Stimulated activated CD4-positive, alpha-beta T cell treated with anti-CD3 and anti-CD28 coated beads, Interleukin-1b, Interleukin-23, amount 100 ng/mL, for 4 hours (primary cell): ENCODE data around the gene HIRIP3.
"Not testable (repeated sequence)": the region's sequence is repeated elsewhere in the genome, so short reads cannot be mapped to it uniquely, and the experiment has no call there.

Source experiments
- DNase-seq, 2 donors: peaks; one replicate each; pipeline ENCODE4 v3.0.0-alpha.2; 2020; ENCODE audit warnings: low read depth in 2 of 2

The HIRIP3 gene, protein sequence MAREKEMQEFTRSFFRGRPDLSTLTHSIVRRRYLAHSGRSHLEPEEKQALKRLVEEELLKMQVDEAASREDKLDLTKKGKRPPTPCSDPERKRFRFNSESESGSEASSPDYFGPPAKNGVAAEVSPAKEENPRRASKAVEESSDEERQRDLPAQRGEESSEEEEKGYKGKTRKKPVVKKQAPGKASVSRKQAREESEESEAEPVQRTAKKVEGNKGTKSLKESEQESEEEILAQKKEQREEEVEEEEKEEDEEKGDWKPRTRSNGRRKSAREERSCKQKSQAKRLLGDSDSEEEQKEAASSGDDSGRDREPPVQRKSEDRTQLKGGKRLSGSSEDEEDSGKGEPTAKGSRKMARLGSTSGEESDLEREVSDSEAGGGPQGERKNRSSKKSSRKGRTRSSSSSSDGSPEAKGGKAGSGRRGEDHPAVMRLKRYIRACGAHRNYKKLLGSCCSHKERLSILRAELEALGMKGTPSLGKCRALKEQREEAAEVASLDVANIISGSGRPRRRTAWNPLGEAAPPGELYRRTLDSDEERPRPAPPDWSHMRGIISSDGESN

DNA sequence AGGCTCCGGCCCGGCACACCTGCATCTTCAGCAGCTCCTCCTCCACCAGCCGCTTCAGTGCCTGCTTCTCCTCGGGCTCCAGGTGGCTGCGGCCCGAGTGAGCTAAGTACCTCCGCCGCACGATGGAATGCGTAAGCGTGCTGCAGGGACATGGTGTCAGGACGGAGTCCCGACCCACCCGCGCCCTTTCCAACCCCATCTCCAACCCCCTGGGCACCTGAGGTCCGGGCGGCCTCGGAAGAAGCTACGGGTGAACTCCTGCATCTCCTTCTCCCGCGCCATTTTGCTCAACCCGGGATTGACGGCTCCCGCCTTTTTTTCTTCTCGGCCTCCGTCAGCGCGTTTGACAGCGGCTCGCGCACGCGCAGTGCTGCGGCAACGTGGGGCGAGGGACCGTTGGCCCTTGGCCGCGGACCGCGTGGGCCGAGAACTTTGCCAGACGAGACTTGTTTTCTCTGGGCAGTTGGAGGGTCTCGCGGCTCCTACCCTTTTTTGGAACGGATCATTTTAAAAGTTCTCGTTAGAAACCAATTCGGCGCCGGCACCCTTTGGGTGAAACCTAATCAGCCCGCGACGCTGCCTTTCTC lies at the start of gene HIRIP3:
Gene HIRIP3, minus strand, starts transcription at position 294 of the 587 bp plus-strand sequence. Its CDS starts 12 bp downstream, at position 282.
- DNase-seq = peak; percentile 73 to 77

DNA sequence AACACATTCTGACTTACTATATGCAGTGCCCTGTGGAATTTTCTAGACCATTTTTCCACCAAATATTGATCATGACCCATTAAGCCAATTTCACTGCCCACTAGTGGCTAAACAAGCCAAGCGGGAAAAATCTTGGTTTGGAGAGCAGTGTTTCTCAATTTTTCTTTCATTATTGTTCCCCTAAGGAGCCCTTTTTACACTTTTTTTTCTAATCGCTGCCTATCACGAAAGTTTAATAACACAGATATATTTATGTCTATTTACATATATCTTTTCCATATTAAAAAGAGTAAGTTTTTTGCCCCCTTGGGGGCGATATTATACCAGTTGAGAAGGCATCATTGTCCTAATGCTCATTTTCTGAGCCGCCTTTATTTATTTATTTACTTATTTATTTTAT lies 46.4 kb upstream of the HIRIP3 start:
- no peak for DNase-seq

DNA sequence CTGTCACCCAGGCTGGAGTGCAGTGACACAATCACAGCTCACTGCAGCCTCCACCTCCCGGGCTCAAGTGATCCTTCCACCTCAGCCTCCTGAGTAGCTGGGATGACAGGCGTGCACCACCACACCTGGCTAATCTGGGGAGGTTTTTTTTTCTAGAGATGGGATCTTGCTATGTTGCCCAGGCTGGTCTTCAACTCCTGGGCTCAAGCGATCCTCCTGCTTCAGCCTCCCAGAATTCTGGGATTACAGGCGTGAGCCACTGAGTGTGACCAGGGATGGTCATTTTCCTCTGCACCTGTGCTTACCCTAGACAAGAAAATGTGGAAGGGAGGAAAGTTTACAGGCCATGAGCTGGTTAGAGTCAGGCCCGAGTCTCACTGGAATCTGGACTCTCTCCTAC lies 45.3 kb upstream of the HIRIP3 start:
- not testable (repeated sequence) for DNase-seq

- no peak for DNase-seq
These were observed 44.8 kb upstream of the HIRIP3 start for GRCh38 chr16:30040221-30040620.

GRCh38 chr16:30033270-30033669 lies 37.9 kb upstream of the HIRIP3 start:
- DNase-seq = no peak

GRCh38 chr16:30032083-30032819 lies 36.8 kb upstream of the HIRIP3 start:
- DNase-seq = peak; percentile 30 to 46

- DNase-seq = no peak
These were observed 36.1 kb upstream of the HIRIP3 start for GRCh38 chr16:30031477-30031918.

- DNase-seq = no peak
These were observed 35.5 kb upstream of the HIRIP3 start, which contains the start of gene TLCD3B for GRCh38 chr16:30030841-30031413. TSS of gene TLCD3B (minus strand) at chr16:30031271. CDS start at chr16:30030527, 744 bp downstream.

DNA sequence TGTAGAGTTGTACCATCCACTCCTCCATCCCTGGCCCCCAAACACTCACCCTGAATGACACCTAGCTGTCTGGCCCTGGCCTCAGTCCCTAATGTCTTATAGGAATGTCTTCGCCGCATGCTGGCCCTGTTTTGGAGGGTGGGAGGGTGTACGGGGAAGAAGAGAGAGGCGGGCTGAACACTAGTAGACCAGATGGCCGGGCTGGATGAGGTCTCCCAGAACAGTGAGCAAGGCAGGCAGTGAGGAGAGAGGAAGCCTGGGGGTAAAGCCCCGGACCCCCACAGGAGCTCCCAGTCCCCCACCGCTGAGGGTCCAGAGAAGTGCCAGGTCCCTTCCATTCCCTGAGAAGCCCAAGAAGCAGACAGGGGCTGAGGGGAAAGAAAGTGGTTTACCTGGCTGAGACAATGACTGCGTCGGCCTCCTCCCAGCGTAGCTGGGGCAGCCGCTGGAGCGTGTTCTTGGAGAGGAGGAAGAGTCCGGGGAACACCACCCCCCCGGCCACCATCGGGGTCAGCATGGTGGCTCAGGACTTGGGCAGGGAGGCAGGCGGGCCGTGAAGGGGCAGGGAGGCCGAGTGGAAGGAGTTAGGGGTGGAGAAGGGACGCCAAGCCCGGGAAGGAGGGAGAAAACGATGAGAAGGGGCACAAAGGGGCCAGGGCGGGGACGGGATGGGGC lies 34.7 kb upstream of the HIRIP3 start:
- DNase-seq = no peak

DNA sequence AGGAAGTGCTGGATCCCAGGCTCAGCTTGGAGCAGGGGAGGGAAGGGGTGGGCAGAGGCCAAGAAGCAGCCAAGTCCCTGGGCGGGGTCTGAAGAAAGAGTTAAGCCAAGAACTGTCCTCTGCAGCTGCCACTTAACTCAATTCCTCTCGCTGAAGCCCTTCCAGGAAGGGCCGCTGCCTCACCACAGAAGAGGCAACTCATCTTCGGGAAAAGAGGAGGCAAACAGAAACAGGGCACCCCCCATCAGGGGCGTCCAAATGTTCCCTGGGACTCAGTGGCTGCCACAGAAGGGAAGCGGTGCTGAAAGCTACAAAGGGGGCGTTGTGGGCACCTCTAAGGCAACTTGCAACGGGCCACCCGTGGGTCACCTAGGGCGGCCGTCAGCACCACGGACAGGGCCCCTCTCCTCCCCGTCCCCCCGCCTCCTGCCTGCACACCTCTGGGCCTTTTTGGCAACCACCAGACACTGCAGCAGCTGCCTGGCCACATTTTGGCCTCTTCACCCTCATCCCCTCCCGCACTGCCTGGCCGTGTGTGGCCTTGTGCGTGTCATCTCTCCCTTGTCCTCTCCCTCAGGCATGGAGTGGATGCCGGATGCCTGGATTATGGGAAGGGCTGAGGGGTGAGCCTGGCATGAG lies 33.1 kb upstream of the HIRIP3 start:
- no peak for DNase-seq

- DNase-seq = no peak
These were observed 32.4 kb upstream of the HIRIP3 start for GRCh38 chr16:30027588-30028437.

- no peak for DNase-seq
These were observed 31.0 kb upstream of the HIRIP3 start for GRCh38 chr16:30026449-30026848.

DNA sequence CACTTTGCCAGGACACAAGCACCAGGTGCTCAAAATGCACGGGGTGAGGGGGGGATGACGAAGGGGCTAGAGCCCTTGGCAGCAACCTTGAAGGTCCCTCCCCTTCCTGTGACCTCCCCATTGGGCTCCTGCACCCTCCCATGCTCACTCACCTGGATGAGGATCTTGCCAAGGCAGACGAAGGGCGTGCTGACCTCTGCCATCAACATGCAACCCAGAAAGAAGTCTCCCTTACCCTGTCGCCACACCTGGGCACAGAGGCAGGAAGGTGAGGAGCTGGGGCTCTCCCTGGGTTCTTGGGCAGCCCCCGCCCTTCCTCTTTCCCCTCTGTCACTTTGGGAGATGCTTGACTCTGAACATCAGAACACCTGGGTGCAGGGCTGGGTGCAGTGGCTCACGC lies 30.2 kb upstream of the HIRIP3 start:
- no peak for DNase-seq

GRCh38 chr16:30025156-30025555 lies 29.7 kb upstream of the HIRIP3 start:
- DNase-seq = no peak

DNA sequence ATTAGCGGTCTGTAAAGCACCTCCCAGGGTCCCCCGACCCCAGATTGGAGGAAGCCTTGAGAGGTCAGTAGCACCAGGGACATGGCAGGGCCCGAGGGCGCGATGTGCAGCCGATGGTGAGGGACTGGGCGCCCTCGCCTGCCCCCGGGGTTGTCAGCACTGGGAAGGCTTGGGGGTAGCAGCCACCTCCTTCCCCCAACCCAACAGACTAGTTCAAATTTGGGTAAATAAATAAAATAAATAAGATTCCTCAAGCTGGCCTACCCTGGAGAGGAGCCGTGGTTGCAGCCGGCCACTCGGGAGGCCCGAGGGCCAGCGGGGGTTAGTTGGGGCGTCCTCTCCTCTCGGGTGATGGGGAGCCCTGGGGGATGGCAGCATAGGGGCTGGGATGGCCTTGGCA lies 29.0 kb upstream of the HIRIP3 start:
- DNase-seq = no peak

DNA sequence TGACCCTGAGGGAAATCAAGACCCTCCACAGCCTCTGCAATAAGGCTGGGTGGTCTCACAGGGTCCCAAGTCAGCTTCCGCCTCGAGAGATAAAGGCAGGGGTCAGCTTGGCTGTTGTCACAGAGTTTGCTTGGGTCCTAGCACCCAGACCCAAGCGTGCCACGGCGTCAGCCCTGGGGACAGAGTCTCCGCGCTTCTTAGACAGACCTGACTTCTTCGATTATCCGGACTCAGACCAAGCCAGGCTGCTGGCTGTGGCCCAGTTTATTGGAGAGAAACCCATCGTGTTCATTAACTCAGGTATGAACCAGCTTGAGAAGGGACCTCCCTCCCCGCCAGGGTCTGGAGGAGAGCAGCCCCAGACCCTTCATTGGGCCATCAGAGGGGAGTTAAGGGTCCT lies 28.2 kb upstream of the HIRIP3 start:
- DNase-seq = no peak

DNA sequence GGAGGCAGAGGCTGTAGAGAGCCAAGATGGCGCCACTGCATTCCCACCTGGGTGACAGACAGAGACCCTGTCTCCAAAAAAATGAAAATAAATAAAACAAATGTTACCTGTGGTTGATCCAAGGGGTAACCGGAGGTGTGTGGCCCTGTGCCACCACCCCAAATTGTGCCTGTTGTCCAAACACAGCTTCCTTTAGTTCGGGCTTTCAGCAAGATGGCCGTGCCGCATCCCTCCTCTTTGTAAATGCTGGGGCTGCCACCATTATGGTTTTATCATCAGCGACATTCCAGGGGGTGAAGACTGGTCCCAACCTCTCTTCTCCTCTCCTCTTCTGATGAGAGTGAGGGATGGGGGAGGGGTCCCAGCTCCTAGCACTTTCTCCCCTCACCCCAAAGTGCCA lies 27.5 kb upstream of the HIRIP3 start, which contains the start of gene C16orf92:
Gene C16orf92, plus strand, starts transcription at position 312 of the 400 bp plus-strand sequence. CDS start 143 bp downstream, outside the sequence.
- no peak for DNase-seq

DNA sequence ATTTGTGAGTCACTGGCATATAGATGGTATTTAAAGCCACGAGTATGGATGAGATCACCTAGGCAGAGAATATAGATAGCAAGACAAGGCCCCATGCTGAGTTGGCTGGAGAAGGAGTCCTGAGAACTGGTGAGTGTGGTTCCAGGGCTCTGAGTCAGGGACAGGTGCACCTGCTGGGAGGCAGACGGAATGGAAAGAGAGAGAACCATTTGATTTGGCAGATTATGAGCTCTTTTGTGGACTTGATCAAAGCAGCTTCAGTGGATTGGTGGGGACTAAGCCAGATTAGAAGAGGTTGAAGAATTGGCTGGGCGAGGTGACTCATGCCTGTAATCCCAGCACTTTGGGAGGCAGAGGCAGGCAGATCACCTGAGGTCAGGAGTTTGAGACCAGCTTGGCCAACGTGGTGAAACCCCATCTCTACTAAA lies 23.3 kb upstream of the HIRIP3 start:
- DNase-seq = no peak

GRCh38 chr16:30017937-30018336 lies 22.5 kb upstream of the HIRIP3 start:
- not testable (repeated sequence) for DNase-seq

- DNase-seq = no peak
These were observed 21.9 kb upstream of the HIRIP3 start for GRCh38 chr16:30017277-30017656.
